Liver (tissue), 9 donors: ENCODE data around the gene PCAT7. TPM values are rescaled to one million over a fixed set of nuclear protein-coding genes. Genes with fewer than 3 reads are reported as not detected.
"Not testable (repeated sequence)": the region's sequence is repeated elsewhere in the genome, so short reads cannot be mapped to it uniquely, and the experiment has no call there.

ENCODE experiments used
- DNase-seq: peaks from one replicate; pipeline ENCODE4 v3.0.0-alpha.2; 2017; ENCODE audit warnings: low spot score
- H3K27ac ChIP-seq, 2 donors: one replicate each; pipeline ENCODE4 v1.7.0; 2013; ENCODE audit warnings: inconsistent platforms in 2 of 2, low read length in 2 of 2, control low read depth in 1 of 2, low read depth in 1 of 2, mild to moderate bottlenecking in 1 of 2
- H3K27me3 ChIP-seq, 4 donors: one replicate each; pipeline versions ENCODE4 v1.6.1 to v1.7.0; 2013; ENCODE audit warnings: low read length in 3 of 4, inconsistent platforms in 1 of 4, mild to moderate bottlenecking in 1 of 4, moderate library complexity in 1 of 4; ENCODE audit not compliant: control insufficient read depth in 4 of 4, insufficient read depth in 4 of 4
- H3K36me3 ChIP-seq, 4 donors: one replicate each; pipeline versions ENCODE4 v1.6.1 to v1.7.0; 2013; ENCODE audit warnings: low read length in 3 of 4, mild to moderate bottlenecking in 3 of 4, low read depth in 1 of 4, moderate library complexity in 1 of 4; ENCODE audit not compliant: control insufficient read depth in 4 of 4, insufficient read depth in 3 of 4
- H3K4me1 ChIP-seq, 4 donors: one replicate each; pipeline versions ENCODE4 v1.6.1 to v1.7.0; 2013; ENCODE audit warnings: low read length in 3 of 4, mild to moderate bottlenecking in 3 of 4, moderate library complexity in 1 of 4; ENCODE audit not compliant: control insufficient read depth in 4 of 4, insufficient read depth in 4 of 4
- H3K4me3 ChIP-seq, 3 donors: one replicate each; pipeline versions ENCODE4 v1.6.1 to v1.7.0; 2013; ENCODE audit warnings: low read length in 3 of 3, control low read depth in 1 of 3, low read depth in 1 of 3, mild to moderate bottlenecking in 1 of 3
- H3K9ac ChIP-seq, 2 donors: one replicate each; pipeline ENCODE4 v1.7.0; 2013; ENCODE audit warnings: low read length in 2 of 2, mild to moderate bottlenecking in 2 of 2, moderate library complexity in 2 of 2, control low read depth in 1 of 2, low read depth in 1 of 2
- H3K9me3 ChIP-seq, 4 donors: one replicate each; pipeline versions ENCODE4 v1.6.1 to v1.7.0; 2013; ENCODE audit warnings: low read length in 3 of 4; ENCODE audit not compliant: control insufficient read depth in 4 of 4
- EGR1 ChIP-seq, 2 donors: IDR thresholded peaks; 2 replicates each; pipeline ENCODE4 v1.6.1; 2016 to 2018; ENCODE audit warnings: antibody characterized with exemption in 2 of 2, low read depth in 2 of 2
- FOXA1 ChIP-seq: IDR thresholded peaks from 2 replicates; pipeline ENCODE4 v1.6.1; 2016; ENCODE audit warnings: antibody characterized with exemption
- FOXA2 ChIP-seq: IDR thresholded peaks from 2 replicates; pipeline ENCODE4 v1.6.1; 2016; ENCODE audit warnings: antibody characterized with exemption
- GABPA ChIP-seq, 2 donors: IDR thresholded peaks in 1 of 2; conservative IDR thresholded peaks in 1 of 2; 2 replicates each; pipeline ENCODE4 v1.6.1; 2016; ENCODE audit warnings: antibody characterized with exemption in 2 of 2, mild to moderate bottlenecking in 1 of 2, moderate library complexity in 1 of 2
- HNF4G ChIP-seq: IDR thresholded peaks from 2 replicates; pipeline ENCODE4 v1.6.1; 2016; ENCODE audit warnings: antibody characterized with exemption
- JUND ChIP-seq, 2 donors: IDR thresholded peaks; 2 replicates each; pipeline ENCODE4 v1.6.1; 2016; ENCODE audit warnings: antibody characterized with exemption in 2 of 2
- MAX ChIP-seq: IDR thresholded peaks from 2 replicates; pipeline ENCODE4 v1.6.1; 2016; ENCODE audit warnings: antibody characterized with exemption
- NR2F2 ChIP-seq: IDR thresholded peaks from 2 replicates; pipeline ENCODE4 v1.6.1; 2016; ENCODE audit warnings: antibody characterized with exemption
- RAD21 ChIP-seq, 2 donors: IDR thresholded peaks; 2 replicates each; pipeline ENCODE4 v1.6.1; 2016; ENCODE audit warnings: antibody characterized with exemption in 2 of 2, mild to moderate bottlenecking in 2 of 2
- RXRA ChIP-seq, 2 donors: IDR thresholded peaks; 2 replicates each; pipeline ENCODE4 v1.6.1; 2017 to 2018; ENCODE audit warnings: antibody characterized with exemption in 2 of 2, mild to moderate bottlenecking in 1 of 2
- TAF1 ChIP-seq: conservative IDR thresholded peaks from 2 replicates; pipeline ENCODE4 v1.6.1; 2016; ENCODE audit warnings: antibody characterized with exemption, mild to moderate bottlenecking
- YY1 ChIP-seq: IDR thresholded peaks from 2 replicates; pipeline ENCODE4 v1.6.1; 2016; ENCODE audit warnings: antibody characterized with exemption, mild to moderate bottlenecking
- WGBS: extraction: QIAGEN DNeasy Blood & Tissue Kit; methylation state at CpG from one replicate; pipeline ENCODE4 v1.1.7; 2013; 5-methylcytosine and 5-hydroxymethylcytosine counted together
- polyA plus RNA-seq, 2 donors: library from polyadenylated mRNA; stranded (reverse) in 1 of 2; unstranded in 1 of 2; fragments of 200-250 nt in 1 of 2; fragments of >200 nt in 1 of 2; fragmentation: Nextera tagmentation in 1 of 2; extraction: Ambion mirVana in 1 of 2; gene quantifications; one replicate each; pipeline versions ENCODE4 v1.2.1 to v1.2.3, GENCODE V29; 2013 to 2015
- total RNA-seq, 2 donors: library from RNA; depleted of rRNA; stranded (reverse); fragments of >200 nt; gene quantifications; one replicate each; pipeline ENCODE4 v1.2.3, GENCODE V29; 2014
- TF ChIP-seq, protein P1 (sequence below): fragments of 150-350 bp; IDR thresholded peaks from 2 replicates; pipeline ENCODE4 v1.5.1; 2017; ENCODE audit warnings: improper control_type of control experiment, low read depth, low read length; ENCODE audit not compliant: missing input control
- TF ChIP-seq, protein P2 (sequence below): IDR thresholded peaks from 2 replicates; pipeline ENCODE4 v1.6.1; 2016; ENCODE audit warnings: antibody characterized with exemption
- TF ChIP-seq, protein P3 (sequence below): IDR thresholded peaks from 2 replicates; pipeline ENCODE4 v1.6.1; 2016; ENCODE audit warnings: antibody characterized with exemption
- TF ChIP-seq, protein P4 (sequence below): IDR thresholded peaks from 2 replicates; pipeline ENCODE4 v1.6.1; 2016; ENCODE audit warnings: antibody characterized with exemption, mild to moderate bottlenecking
- donor health status: healthy.
- donor health status: healthy.
- donor health status: healthy.
- donor health status: healthy.
- donor health status: healthy.

PCAT7 gene
- total and polyA plus RNA-seq, 4 donors = 0.19 to 0.95 (median 0.69) TPM

- TF ChIP-seq, protein P1, sequence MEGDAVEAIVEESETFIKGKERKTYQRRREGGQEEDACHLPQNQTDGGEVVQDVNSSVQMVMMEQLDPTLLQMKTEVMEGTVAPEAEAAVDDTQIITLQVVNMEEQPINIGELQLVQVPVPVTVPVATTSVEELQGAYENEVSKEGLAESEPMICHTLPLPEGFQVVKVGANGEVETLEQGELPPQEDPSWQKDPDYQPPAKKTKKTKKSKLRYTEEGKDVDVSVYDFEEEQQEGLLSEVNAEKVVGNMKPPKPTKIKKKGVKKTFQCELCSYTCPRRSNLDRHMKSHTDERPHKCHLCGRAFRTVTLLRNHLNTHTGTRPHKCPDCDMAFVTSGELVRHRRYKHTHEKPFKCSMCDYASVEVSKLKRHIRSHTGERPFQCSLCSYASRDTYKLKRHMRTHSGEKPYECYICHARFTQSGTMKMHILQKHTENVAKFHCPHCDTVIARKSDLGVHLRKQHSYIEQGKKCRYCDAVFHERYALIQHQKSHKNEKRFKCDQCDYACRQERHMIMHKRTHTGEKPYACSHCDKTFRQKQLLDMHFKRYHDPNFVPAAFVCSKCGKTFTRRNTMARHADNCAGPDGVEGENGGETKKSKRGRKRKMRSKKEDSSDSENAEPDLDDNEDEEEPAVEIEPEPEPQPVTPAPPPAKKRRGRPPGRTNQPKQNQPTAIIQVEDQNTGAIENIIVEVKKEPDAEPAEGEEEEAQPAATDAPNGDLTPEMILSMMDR = no peak
- TF ChIP-seq YY1 (no peak), GABPA (IDR thresholded peaks at IDR 0.05 in 1 of 2, conservative IDR thresholded peaks at IDR 0.05 in 1 of 2) (no peak)
Observed at GRCh38 chr9:94560237-94560636, 5.4 kb downstream of the PCAT7 start (continued).

DNA sequence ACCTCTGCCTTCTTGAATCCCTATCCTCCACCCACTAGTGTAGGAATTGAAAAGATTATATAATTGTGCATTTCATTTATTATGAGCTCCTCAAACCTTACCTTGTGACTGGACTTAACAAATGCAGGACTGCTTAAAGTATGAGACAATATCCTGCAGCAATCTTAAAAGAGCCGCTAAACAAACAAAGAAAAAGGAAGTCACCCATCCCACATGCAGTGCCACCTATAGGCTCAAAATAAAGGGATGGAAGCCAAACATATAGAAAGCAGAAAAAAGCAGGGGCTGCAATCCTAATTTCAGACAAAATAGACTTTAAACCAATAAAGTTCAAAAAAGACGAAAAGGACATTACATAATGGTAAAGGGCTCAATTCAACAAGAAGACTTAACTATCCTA, 8.7 kb downstream of the PCAT7 start:
- Histone ChIP-seq H3K27ac (no peak overlapping the region), H3K27me3 (no peaks in the 10 kb centered on the region), H3K9ac (no peak overlapping the region), H3K9me3 (no peaks in the 10 kb centered on the region), H3K36me3 (peaks cover 0 to 3% (median 2%) of the 10 kb centered on the region in 4 donors), H3K4me3 (no peak overlapping the region), H3K4me1 (no peaks in the 10 kb centered on the region)
- DNase-seq = no peak
- WGBS = 62% methylated on average over 2 of the region's 2 CpGs
- TF ChIP-seq RAD21 (IDR thresholded peaks at IDR 0.05) (no peak), NR2F2 (no peak), TAF1 (no peak)
- TF ChIP-seq, protein P2, sequence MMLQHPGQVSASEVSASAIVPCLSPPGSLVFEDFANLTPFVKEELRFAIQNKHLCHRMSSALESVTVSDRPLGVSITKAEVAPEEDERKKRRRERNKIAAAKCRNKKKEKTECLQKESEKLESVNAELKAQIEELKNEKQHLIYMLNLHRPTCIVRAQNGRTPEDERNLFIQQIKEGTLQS = no peak
- TF ChIP-seq, protein P3, sequence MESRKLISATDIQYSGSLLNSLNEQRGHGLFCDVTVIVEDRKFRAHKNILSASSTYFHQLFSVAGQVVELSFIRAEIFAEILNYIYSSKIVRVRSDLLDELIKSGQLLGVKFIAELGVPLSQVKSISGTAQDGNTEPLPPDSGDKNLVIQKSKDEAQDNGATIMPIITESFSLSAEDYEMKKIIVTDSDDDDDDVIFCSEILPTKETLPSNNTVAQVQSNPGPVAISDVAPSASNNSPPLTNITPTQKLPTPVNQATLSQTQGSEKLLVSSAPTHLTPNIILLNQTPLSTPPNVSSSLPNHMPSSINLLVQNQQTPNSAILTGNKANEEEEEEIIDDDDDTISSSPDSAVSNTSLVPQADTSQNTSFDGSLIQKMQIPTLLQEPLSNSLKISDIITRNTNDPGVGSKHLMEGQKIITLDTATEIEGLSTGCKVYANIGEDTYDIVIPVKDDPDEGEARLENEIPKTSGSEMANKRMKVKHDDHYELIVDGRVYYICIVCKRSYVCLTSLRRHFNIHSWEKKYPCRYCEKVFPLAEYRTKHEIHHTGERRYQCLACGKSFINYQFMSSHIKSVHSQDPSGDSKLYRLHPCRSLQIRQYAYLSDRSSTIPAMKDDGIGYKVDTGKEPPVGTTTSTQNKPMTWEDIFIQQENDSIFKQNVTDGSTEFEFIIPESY = no peak

DNA sequence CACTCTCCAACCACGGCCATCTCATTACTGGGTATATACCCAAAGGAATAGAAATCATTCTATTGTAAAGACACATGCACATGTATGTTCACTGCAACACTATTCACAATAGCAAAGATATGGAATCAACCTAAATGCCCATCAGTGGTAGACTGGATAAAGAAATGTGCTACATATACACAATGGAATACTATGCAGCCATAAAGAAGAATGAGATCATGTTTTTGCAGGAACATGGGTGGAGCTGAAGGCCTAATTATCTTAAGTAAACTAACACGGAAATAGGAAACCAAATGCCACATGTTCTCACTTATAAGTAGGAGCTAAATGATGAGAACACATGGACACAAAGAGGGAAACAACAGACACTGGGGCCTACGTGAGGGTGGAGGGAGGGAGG, 9.4 kb downstream of the PCAT7 start:
- DNase-seq, H3K27me3 ChIP-seq, H3K4me1 ChIP-seq, H3K36me3 ChIP-seq, H3K27ac ChIP-seq, H3K4me3 ChIP-seq, H3K9ac ChIP-seq, H3K9me3 ChIP-seq: not testable (repeated sequence)
- 75% methylated on average over 3 of the region's 3 CpGs for WGBS

GRCh38 chr9:94566550-94566949, 11.7 kb downstream of the PCAT7 start:
- H3K4me3 ChIP-seq = no peak overlapping the region
- H3K27ac ChIP-seq = no peak overlapping the region
- no peaks in the 10 kb centered on the region for H3K36me3 ChIP-seq
- H3K27me3 ChIP-seq = no peaks in the 10 kb centered on the region
- H3K4me1 ChIP-seq = no peaks in the 10 kb centered on the region
- no peaks in the 10 kb centered on the region for H3K9me3 ChIP-seq
- DNase-seq = no peak
- H3K9ac ChIP-seq = no peak overlapping the region
- TF ChIP-seq HNF4G (no peak), RAD21 (IDR thresholded peaks at IDR 0.05) (no peak), TAF1 (no peak), GABPA (IDR thresholded peaks at IDR 0.05 in 1 of 2, conservative IDR thresholded peaks at IDR 0.05 in 1 of 2) (no peak), YY1 (no peak), JUND (IDR thresholded peaks at IDR 0.05) (no peak), MAX (no peak), FOXA1 (no peak), NR2F2 (no peak), FOXA2 (no peak), EGR1 (IDR thresholded peaks at IDR 0.05; ENCODE audit: low read depth in 2 of 2) (no peak), RXRA (IDR thresholded peaks at IDR 0.05) (no peak)
- TF ChIP-seq, protein P4, sequence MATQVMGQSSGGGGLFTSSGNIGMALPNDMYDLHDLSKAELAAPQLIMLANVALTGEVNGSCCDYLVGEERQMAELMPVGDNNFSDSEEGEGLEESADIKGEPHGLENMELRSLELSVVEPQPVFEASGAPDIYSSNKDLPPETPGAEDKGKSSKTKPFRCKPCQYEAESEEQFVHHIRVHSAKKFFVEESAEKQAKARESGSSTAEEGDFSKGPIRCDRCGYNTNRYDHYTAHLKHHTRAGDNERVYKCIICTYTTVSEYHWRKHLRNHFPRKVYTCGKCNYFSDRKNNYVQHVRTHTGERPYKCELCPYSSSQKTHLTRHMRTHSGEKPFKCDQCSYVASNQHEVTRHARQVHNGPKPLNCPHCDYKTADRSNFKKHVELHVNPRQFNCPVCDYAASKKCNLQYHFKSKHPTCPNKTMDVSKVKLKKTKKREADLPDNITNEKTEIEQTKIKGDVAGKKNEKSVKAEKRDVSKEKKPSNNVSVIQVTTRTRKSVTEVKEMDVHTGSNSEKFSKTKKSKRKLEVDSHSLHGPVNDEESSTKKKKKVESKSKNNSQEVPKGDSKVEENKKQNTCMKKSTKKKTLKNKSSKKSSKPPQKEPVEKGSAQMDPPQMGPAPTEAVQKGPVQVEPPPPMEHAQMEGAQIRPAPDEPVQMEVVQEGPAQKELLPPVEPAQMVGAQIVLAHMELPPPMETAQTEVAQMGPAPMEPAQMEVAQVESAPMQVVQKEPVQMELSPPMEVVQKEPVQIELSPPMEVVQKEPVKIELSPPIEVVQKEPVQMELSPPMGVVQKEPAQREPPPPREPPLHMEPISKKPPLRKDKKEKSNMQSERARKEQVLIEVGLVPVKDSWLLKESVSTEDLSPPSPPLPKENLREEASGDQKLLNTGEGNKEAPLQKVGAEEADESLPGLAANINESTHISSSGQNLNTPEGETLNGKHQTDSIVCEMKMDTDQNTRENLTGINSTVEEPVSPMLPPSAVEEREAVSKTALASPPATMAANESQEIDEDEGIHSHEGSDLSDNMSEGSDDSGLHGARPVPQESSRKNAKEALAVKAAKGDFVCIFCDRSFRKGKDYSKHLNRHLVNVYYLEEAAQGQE = no peak
- TF ChIP-seq, protein P2 = no peak
- TF ChIP-seq, protein P1 = no peak
